ENCODE measurements around the gene PTRH2. TPM values are rescaled to one million over a fixed set of nuclear protein-coding genes. Genes with fewer than 3 reads are reported as not detected.

The PTRH2 gene
- total and polyA plus RNA-seq, 2 donors (not counting 3 experiments of a cell fraction or from before 2014, with no cell fraction given) = 40.1 to 46.7 TPM

- H3K27ac ChIP-seq (ENCODE audit: insufficient read depth, low read depth, low read length) = no peak overlapping the region
- dilution Hi-C loops (cut with MboI; ENCODE audit: extremely low pct_ligation_motif_present, low sequenced_read_pairs) (no loop called here), intact Hi-C loops (cut with micrococcal nuclease) (no loop called here)
Observed at GRCh38 chr17:59688496-59688895, 18.7 kb downstream of the PTRH2 start.

More at GRCh38 chr17:59688496-59688895, 18.7 kb downstream of the PTRH2 start:
- Histone ChIP-seq H3K9me3 (replicated peaks; ENCODE audit: control insufficient read depth, insufficient read depth, low read length) (no peaks in the 10 kb centered on the region), H3K9me1 (replicated peaks; ENCODE audit: control insufficient read depth, extremely low read depth, insufficient read depth, low read length) (no peaks in the 10 kb centered on the region), H3K9ac (replicated peaks; ENCODE audit: extremely low read depth, insufficient read depth, low read length) (no peak overlapping the region), H4K20me1 (replicated peaks; ENCODE audit: control insufficient read depth, extremely low read depth, insufficient read depth, low read length) (no peaks in the 10 kb centered on the region), H3K79me2 (ENCODE audit: control insufficient read depth, insufficient read depth, low read length) (peaks cover 39% of the 10 kb centered on the region), H3K36me3 (ENCODE audit: control insufficient read depth in 2 of 2, extremely low read depth in 1 of 2, insufficient read depth in 2 of 2, low read length in 2 of 2) (peaks cover 20 to 59% of the 10 kb centered on the region in 2 experiments), H2AFZ (ENCODE audit: low read depth, low read length) (no peak overlapping the region), H3K4me2 (ENCODE audit: insufficient read depth, low read length) (no peak overlapping the region), H3K27me3 (ENCODE audit: control insufficient read depth in 2 of 2, insufficient read depth in 2 of 2, low read length in 2 of 2) (no peaks in the 10 kb centered on the region), H3K4me1 (ENCODE audit: control insufficient read depth, extremely low read depth, insufficient read depth, low read length) (no peaks in the 10 kb centered on the region), H3K4me3 (replicated peaks in 1 of 3; ENCODE audit: insufficient read depth in 1 of 3, low read depth in 1 of 3, low read length in 3 of 3) (no peak overlapping the region)
- CTCF ChIA-PET = interaction anchor here (0.9 to 4.5 kb wide), 3 partner anchors 13 to 171 kb away, joined by 4 to 25 read pairs (median 5); no protein-coding TSS in a partner anchor
- DNase-seq (ENCODE audit: low read depth, low spot score) (no peak), FAIRE-seq (no peak)
- BruUV-seq (replicated peaks) = no TSS peak
- POLR2A ChIA-PET = no interaction called here
- no peak for TF ChIP-seq EZH2 (IDR thresholded peaks at IDR 0.05; ENCODE audit: borderline replicate concordance, low read depth, low read length, severe bottlenecking)
- no peak for TF ChIP-seq POLR2A (IDR thresholded peaks at IDR 0.05; ENCODE audit: low read depth, low read length)
- TF ChIP-seq FOS (IDR thresholded peaks at IDR 0.05; ENCODE audit: borderline replicate concordance, insufficient read depth, low read length) = no peak
- no peak for TF ChIP-seq POLR2AphosphoS5 (IDR thresholded peaks at IDR 0.05; ENCODE audit: insufficient read depth, low read depth, low read length)
- TF ChIP-seq MAX (IDR thresholded peaks at IDR 0.05; ENCODE audit: insufficient read depth, insufficient read length) = no peak
- TF ChIP-seq JUN (IDR thresholded peaks at IDR 0.05; ENCODE audit: borderline replicate concordance, insufficient read depth, insufficient read length, low read depth) = no peak
- TF ChIP-seq GATA2 (IDR thresholded peaks at IDR 0.05; ENCODE audit: insufficient read depth, insufficient read length, low read depth, low read length) = no peak
- no peak for TF ChIP-seq MYC (IDR thresholded peaks at IDR 0.05; ENCODE audit: low read depth, low read length)
- no peak for TF ChIP-seq CTCF (IDR thresholded peaks at IDR 0.05; ENCODE audit: extremely low read depth in 1 of 2, insufficient read depth in 1 of 2, low read depth in 1 of 2, low read length in 2 of 2)

Data from endothelial cell of umbilical vein (primary cell).